ENCODE results near the gene GRIN1. TPM values are rescaled to one million over a fixed set of nuclear protein-coding genes. Genes with fewer than 3 reads are reported as not detected.

The GRIN1 gene
- under 1 TPM in 1 of 2 experiments, not detected in 1; 0.05 TPM for total RNA-seq

GRCh38 chr9:137138722-137139467 is at the start of gene GRIN1:
TSS of gene GRIN1 (plus strand) at chr9:137139154. CDS start at chr9:137139487, 333 bp downstream.
- DNase-seq, result peak; percentile 45
- Mint-ChIP-seq H3K36me3 (ENCODE audit: low read depth) (no peaks in the 10 kb centered on the region), H3K4me1 (peaks cover 14% of the 10 kb centered on the region), H3K27ac (no peak within 1 kb of the TSS), H3K4me3 (no peak within 1 kb of the TSS), H3K27me3 (peaks cover 50% of the 10 kb centered on the region), H3K9me3 (no peaks in the 10 kb centered on the region)
- ChIA-PET CTCF (interaction anchor here (1.1 to 2.4 kb wide), 3 partner anchors 9 to 11 kb away, joined by 3 to 9 read pairs (median 4); no protein-coding TSS in a partner anchor), POLR2A (no interaction called here)

GRCh38 chr9:137089232-137089947 is 49.6 kb upstream of the GRIN1 start:
- no peak overlapping the region for H3K4me3 Mint-ChIP-seq
- ChIA-PET POLR2A (no interaction called here), CTCF (interaction anchor here (1.0 to 1.6 kb wide), 5 partner anchors 10 to 247 kb away, joined by 3 read pairs; partner anchors contain the start of genes AJM1 and UAP1L1)
- DNase-seq, result no peak
- H3K9me3 Mint-ChIP-seq, result no peaks in the 10 kb centered on the region
- H3K4me1 Mint-ChIP-seq, result peaks cover 39% of the 10 kb centered on the region
- no peaks in the 10 kb centered on the region for H3K27me3 Mint-ChIP-seq
- H3K36me3 Mint-ChIP-seq (ENCODE audit: low read depth), result peaks cover 32% of the 10 kb centered on the region
- H3K27ac Mint-ChIP-seq, result peak overlapping the region; percentile 72

GRCh38 chr9:137095664-137096517 is 43.1 kb upstream of the GRIN1 start:
- Mint-ChIP-seq H3K9me3 (no peaks in the 10 kb centered on the region), H3K36me3 (ENCODE audit: low read depth) (peaks cover 46% of the 10 kb centered on the region), H3K4me1 (peaks cover 21% of the 10 kb centered on the region), H3K27ac (peak overlapping the region; percentile 96), H3K27me3 (no peaks in the 10 kb centered on the region), H3K4me3 (peak overlapping the region; percentile 75)
- DNase-seq, result peak; percentile 92
- POLR2A ChIA-PET, result interaction anchor here (0.7 to 1.3 kb wide), 6 partner anchors 9 to 145 kb away, joined by 3 to 7 read pairs (median 3); partner anchors contain the start of genes MAN1B1 and TUBB4B
- CTCF ChIA-PET, result interaction anchor here (0.7 to 2.6 kb wide), 27 partner anchors 9 to 366 kb away, joined by 3 to 26 read pairs (median 4); partner anchors contain the start of genes MAN1B1, NELFB, NPDC1 and UAP1L1

- Mint-ChIP-seq H3K36me3 (ENCODE audit: low read depth) (peaks cover 42% of the 10 kb centered on the region), H3K4me3 (peak overlapping the region; percentile 75), H3K4me1 (peaks cover 21% of the 10 kb centered on the region), H3K9me3 (no peaks in the 10 kb centered on the region), H3K27ac (peak overlapping the region; percentile 96), H3K27me3 (no peaks in the 10 kb centered on the region)
- ChIA-PET POLR2A (interaction anchor here (0.7 kb wide), 1 partner anchor 27 kb away, joined by 3 read pairs; no protein-coding TSS in a partner anchor), CTCF (interaction anchor here (1.0 to 2.6 kb wide), 6 partner anchors 35 to 140 kb away, joined by 3 to 9 read pairs (median 4); partner anchors contain the start of gene NPDC1)
- no peak for DNase-seq
Measured at GRCh38 chr9:137096785-137097546, 42.0 kb upstream of the GRIN1 start.

- Mint-ChIP-seq H3K27me3 (no peaks in the 10 kb centered on the region), H3K4me3 (no peak overlapping the region), H3K9me3 (no peaks in the 10 kb centered on the region), H3K4me1 (peaks cover 20% of the 10 kb centered on the region), H3K27ac (peak overlapping the region; percentile 50), H3K36me3 (ENCODE audit: low read depth) (peaks cover 35% of the 10 kb centered on the region)
- ChIA-PET CTCF (interaction anchor here (1.0 to 2.6 kb wide), 2 partner anchors 34 to 51 kb away, joined by 4 to 8 read pairs; partner anchors contain the start of gene NPDC1), POLR2A (no interaction called here)
- DNase-seq, result no peak
Measured at GRCh38 chr9:137097761-137098462, 41.0 kb upstream of the GRIN1 start.

DNA sequence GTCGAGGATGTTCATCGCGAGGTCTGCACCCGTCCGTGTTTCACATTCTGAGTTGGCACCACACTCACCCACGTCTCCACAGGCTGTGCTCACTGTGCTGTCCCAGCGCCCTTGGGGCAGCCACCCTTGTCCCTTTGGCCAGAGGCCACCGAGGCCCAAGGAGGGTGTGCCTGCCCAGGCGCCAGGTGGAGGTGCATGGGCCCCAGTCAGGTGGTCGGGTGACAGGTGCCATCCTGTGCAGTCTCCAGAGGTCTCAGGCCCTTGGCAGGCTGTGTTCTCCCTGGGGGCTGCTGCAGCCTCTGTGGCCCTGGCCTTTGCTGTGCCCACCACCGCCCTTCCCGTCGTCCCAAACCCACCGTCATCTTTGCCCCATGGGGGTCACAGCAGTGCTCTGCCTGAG is 39.7 kb upstream of the GRIN1 start:
- no peaks in the 10 kb centered on the region for H3K27me3 Mint-ChIP-seq

DNA sequence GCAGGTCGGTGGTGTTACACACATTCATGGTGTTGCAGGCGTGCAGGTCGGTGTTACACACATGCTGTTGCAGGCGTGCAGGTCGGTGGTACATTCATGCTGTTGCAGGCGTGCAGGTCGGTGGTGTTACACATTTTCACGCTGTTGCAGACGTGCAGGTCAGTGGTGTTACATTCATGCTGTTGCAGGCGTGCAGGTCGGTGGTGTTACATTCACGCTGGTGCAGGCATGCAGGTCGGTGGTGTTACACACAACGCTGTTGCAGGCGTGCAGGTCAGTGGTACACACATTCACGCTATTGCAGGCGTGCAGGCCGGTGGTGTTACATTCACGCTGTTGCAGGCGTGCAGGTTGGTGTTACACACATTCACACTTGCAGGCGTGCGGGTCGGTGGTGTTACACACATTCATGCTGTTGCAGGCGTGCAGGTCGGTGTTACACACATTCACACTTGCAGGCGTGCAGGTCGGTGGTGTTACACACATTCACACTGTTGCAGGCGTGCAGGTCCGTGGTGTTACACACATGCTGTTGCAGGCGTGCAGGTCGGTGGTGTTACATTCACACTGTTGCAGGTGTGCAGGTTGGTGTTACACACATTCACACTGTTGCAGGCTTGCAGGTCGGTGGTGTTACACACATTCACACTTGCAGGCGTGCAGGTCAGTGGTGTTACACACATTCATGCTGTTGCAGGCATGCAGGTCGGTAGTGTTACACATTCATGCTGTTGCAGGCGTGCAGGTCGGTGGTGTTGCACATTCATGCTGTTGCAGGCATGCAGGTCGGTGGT is 35.6 kb upstream of the GRIN1 start:
- peaks cover 3% of the 10 kb centered on the region for H3K9me3 Mint-ChIP-seq
- no peak for DNase-seq
- no peak overlapping the region for H3K4me3 Mint-ChIP-seq
- CTCF ChIA-PET, result interaction anchor here (2.0 kb wide), 1 partner anchor 7 kb away, joined by 9 read pairs; no protein-coding TSS in a partner anchor
- POLR2A ChIA-PET, result no interaction called here
- H3K27ac Mint-ChIP-seq, result no peak overlapping the region
- H3K27me3 Mint-ChIP-seq, result no peaks in the 10 kb centered on the region
- peaks cover 14% of the 10 kb centered on the region for H3K36me3 Mint-ChIP-seq (ENCODE audit: low read depth)
- no peaks in the 10 kb centered on the region for H3K4me1 Mint-ChIP-seq

More for the DNA sequence above, 39.7 kb upstream of the GRIN1 start:
- ChIA-PET CTCF (interaction anchor here (0.7 to 1.0 kb wide), 2 partner anchors 9 to 20 kb away, joined by 3 read pairs; no protein-coding TSS in a partner anchor), POLR2A (no interaction called here)
- Mint-ChIP-seq H3K4me3 (no peak overlapping the region), H3K4me1 (peaks cover 19% of the 10 kb centered on the region), H3K27ac (no peak overlapping the region), H3K9me3 (no peaks in the 10 kb centered on the region), H3K36me3 (ENCODE audit: low read depth) (peaks cover 31% of the 10 kb centered on the region)
- no peak for DNase-seq

DNA sequence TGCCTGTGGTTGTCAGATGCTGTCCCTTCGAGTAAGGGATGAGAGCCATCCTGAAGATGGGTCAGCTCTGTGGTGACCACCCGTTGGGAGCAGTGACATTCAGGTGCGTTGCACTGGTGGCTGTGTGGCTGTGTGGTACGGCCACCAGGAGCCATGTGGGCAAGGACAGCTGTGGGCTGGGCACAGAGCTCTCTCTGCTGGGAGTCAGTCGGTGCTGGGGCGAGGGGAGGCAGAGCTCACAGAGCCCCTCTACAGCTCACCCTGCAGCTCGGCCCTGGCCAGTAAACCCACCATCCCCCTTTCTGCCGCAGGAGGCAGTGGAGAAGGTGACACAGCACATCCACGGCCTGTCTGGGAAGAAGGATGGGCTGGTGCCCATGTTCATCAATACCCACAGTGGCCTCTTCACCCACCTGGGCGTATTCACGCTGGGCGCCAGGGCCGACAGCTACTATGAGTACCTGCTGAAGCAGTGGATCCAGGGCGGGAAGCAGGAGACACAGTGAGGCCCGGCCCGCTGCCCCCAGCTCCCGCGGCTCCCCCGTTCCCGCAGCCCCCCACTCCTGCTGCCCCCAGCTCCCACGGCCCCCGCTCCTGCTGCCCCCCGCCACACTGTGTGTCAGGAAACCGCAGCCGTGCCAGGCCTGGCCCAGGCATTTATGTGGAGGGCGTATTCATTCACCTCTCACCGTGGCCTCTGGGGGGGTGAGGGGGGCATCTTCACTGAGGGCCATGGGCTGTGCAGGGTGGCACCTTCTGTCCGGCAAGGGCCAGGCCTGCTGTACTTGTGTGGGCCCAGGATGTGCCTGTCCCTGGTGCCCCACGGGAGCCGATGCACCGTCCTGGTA is 32.9 kb upstream of the GRIN1 start:
- POLR2A ChIA-PET, result no interaction called here
- H3K36me3 Mint-ChIP-seq (ENCODE audit: low read depth), result peaks cover 7% of the 10 kb centered on the region

GRCh38 chr9:137106662-137107250 is 32.2 kb upstream of the GRIN1 start:
- H3K27ac Mint-ChIP-seq, result no peak overlapping the region
- DNase-seq, result no peak
- peaks cover 3% of the 10 kb centered on the region for H3K9me3 Mint-ChIP-seq
- no peaks in the 10 kb centered on the region for H3K27me3 Mint-ChIP-seq
- POLR2A ChIA-PET, result interaction anchor here (0.6 to 0.9 kb wide), 2 partner anchors 11 to 188 kb away, joined by 3 read pairs; no protein-coding TSS in a partner anchor
- peaks cover 1% of the 10 kb centered on the region for H3K4me1 Mint-ChIP-seq
- CTCF ChIA-PET, result interaction anchor here (0.7 to 2.4 kb wide), 5 partner anchors 11 to 100 kb away, joined by 3 to 8 read pairs (median 3); no protein-coding TSS in a partner anchor
- H3K4me3 Mint-ChIP-seq, result no peak overlapping the region
- peaks cover 10% of the 10 kb centered on the region for H3K36me3 Mint-ChIP-seq (ENCODE audit: low read depth)

More for the DNA sequence above, 32.9 kb upstream of the GRIN1 start:
- Mint-ChIP-seq H3K9me3 (peaks cover 3% of the 10 kb centered on the region), H3K27ac (no peak overlapping the region), H3K4me3 (no peak overlapping the region), H3K27me3 (no peaks in the 10 kb centered on the region), H3K4me1 (peaks cover 1% of the 10 kb centered on the region)
- CTCF ChIA-PET, result interaction anchor here (1.2 to 2.4 kb wide), 6 partner anchors 10 to 26 kb away, joined by 3 to 9 read pairs (median 4); no protein-coding TSS in a partner anchor
- DNase-seq, result no peak

All from activated CD4-positive, alpha-beta T cell treated with anti-CD3 and anti-CD28 coated beads, Interleukin-2, amount 10 ng/mL, durations not matched to agents 7 days and 5 days (primary cell).